Measurements from ENCODE around the gene KCNJ12.

DNA sequence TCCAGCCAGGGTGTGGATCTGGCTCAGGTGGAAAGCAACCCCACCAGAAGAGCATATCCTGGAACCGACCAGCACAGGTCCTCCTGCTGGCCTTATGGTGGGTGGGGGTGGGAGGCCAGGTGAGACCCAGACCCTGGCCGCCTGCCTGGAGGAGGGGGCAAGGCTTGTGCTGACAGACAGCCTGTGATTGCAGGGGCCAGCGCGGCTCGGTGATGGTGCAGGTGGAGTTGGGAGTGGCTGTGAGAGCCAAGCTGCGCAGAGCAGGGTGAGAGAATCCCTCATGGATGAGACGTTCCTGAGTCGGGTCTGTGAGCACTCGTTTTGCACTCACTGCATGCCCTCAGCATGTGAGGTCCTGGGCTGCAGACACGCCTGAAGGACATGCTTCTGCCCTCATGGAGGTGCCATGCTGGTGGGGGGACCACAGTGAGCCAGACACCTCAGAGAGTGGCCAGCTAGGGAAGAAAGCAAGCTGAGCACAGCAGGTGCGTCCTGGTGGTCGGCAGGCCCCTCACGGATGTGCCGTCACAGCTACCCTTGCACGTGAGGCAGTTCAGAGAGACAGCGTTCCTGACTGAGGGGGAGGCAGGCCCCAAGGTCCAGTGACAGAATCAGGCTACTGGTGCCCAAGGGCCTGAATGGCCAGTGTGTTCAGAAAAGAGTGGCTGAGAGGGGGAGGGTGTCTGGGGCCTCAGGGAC lies 3.8 kb upstream of the KCNJ12 start:
- TF ChIP-seq POLR2A (IDR thresholded peaks at IDR 0.05; ENCODE audit: low read length) (no peak), GATA1 (IDR thresholded peaks at IDR 0.05; ENCODE audit: low read depth, low read length) (no peak)
